Transverse colon (tissue), 4 donors: Measurements from ENCODE around the gene SRRM1. TPM values are rescaled to one million over a fixed set of nuclear protein-coding genes. Genes with fewer than 3 reads are reported as not detected.
A peak's percentile ranks its signal among the peaks of the same experiment; 100 is the strongest.

Experiments used
- DNase-seq: peaks from one replicate; pipeline ENCODE4 v3.0.0-alpha.2; 2019
- H3K27ac ChIP-seq, 4 donors: fragments of 200-600 bp; sonication (generic); 2 replicates each; pipeline ENCODE4 v1.5.1; 2016 to 2018; ENCODE audit warnings: inconsistent platforms in 4 of 4
- H3K27me3 ChIP-seq: fragments of 200-600 bp; sonication (generic); 2 replicates; pipeline ENCODE4 v1.5.1; 2017; ENCODE audit warnings: inconsistent platforms
- H3K36me3 ChIP-seq, 4 donors: fragments of 200-600 bp; sonication (generic); 2 replicates each; pipeline ENCODE4 v1.5.1; 2017 to 2019; ENCODE audit warnings: inconsistent platforms in 4 of 4
- H3K4me1 ChIP-seq, 4 donors: fragments of 200-600 bp; sonication (generic); 2 replicates each; pipeline ENCODE4 v1.5.1; 2017 to 2020; ENCODE audit warnings: inconsistent platforms in 4 of 4
- H3K4me3 ChIP-seq, 4 donors: fragments of 200-600 bp; sonication (generic); 1 replicate in 1 of 4; 2 replicates in 3 of 4; pipeline versions ENCODE4 v1.5.1 to v1.6.1; 2017 to 2019; ENCODE audit warnings: inconsistent platforms in 4 of 4
- H3K9me3 ChIP-seq, 2 donors: fragments of 200-600 bp; sonication (generic); 2 replicates each; pipeline ENCODE4 v1.5.1; 2017 to 2019; ENCODE audit warnings: inconsistent platforms in 2 of 2
- CTCF ChIP-seq, 5 experiments: fragments of 200-600 bp in 3 of 5; fragments of 450-650 bp in 2 of 5; sonication (generic) in 3 of 5; IDR thresholded peaks; 1 replicate in 2 of 5; 2 replicates in 3 of 5; pipeline ENCODE4 v1.5.1; 2016 to 2017; ENCODE audit warnings: antibody characterized with exemption in 5 of 5, inconsistent platforms in 3 of 5, mild to moderate bottlenecking in 2 of 5, moderate library complexity in 1 of 5
- EP300 ChIP-seq: sonication (generic); formaldehyde crosslinking; IDR thresholded peaks from one replicate; pipeline ENCODE4 v1.6.1; 2017; ENCODE audit warnings: antibody characterized with exemption, low read depth
- POLR2A ChIP-seq: fragments of 450-650 bp; IDR thresholded peaks from one replicate; pipeline ENCODE4 v1.6.1; 2016; ENCODE audit warnings: antibody characterized with exemption, mild to moderate bottlenecking, moderate library complexity
- POLR2AphosphoS5 ChIP-seq, 3 donors: sonication (generic); formaldehyde crosslinking; IDR thresholded peaks; one replicate each; pipeline ENCODE4 v1.6.1; 2016; ENCODE audit warnings: antibody characterized with exemption in 3 of 3
- WGBS, 2 donors: methylation state at CpG; one replicate each; pipeline ENCODE4 v1.1.5; 2018; ENCODE audit warnings: low coverage in 1 of 2; 5-methylcytosine and 5-hydroxymethylcytosine counted together
- in situ Hi-C, 4 donors: fragments of 200-750 bp; cut with MboI; loops; one replicate each; pipeline versions ENCODE4 v1.15.0 to v1.15.1; 2017; ENCODE audit warnings: low sequenced_read_pairs in 3 of 4, low pct_ligation_motif_present in 1 of 4, low pct_unique_long_range_greater_than_20kb in 1 of 4
- intact Hi-C: fragments of 100-400 bp; cut with DNase I; formaldehyde crosslinking; loops from one replicate; pipeline ENCODE4 v1.15.1; 2023; ENCODE audit warnings: low total_unique reads
- total RNA-seq, 4 donors: library from RNA; depleted of rRNA; stranded (reverse); fragments of >200 nt; gene quantifications; one replicate each; pipeline ENCODE4 v1.1.0, GENCODE V29; 2016

SRRM1 gene
- total RNA-seq, 4 donors from 2014 or later, result 71.1 to 209 (median 141) TPM

- peaks cover 0 to 17% (median 3%) of the 10 kb centered on the region in 4 donors for H3K4me1 ChIP-seq
- intact Hi-C loops, result no loop called here
- no peaks in the 10 kb centered on the region for H3K9me3 ChIP-seq
- WGBS, 2 donors, result 39% methylated on average over 2 of the region's 2 CpGs; no CpG with 5 or more reads in 1 of the 2 donors
- TF ChIP-seq CTCF (IDR thresholded peaks at IDR 0.05) (no peak), POLR2A (no peak), POLR2AphosphoS5 (IDR thresholded peaks at IDR 0.05) (no peak), EP300 (no peak)
- H3K4me3 ChIP-seq, result no peak overlapping the region
- H3K36me3 ChIP-seq, result no peaks in the 10 kb centered on the region
- no peaks in the 10 kb centered on the region for H3K27me3 ChIP-seq
- H3K27ac ChIP-seq, result no peak overlapping the region
- in situ Hi-C loops, result loop anchor here in 3 of 4 donors (25.0 kb wide), 1 partner anchor 521 kb away; no protein-coding TSS in a partner anchor
- no peak for DNase-seq
These were observed 47.9 kb downstream of the SRRM1 start for GRCh38 chr1:24691051-24691450.

GRCh38 chr1:24692351-24692980 lies 49.4 kb downstream of the SRRM1 start:
- Histone ChIP-seq H3K36me3 (no peaks in the 10 kb centered on the region), H3K27ac (no peak overlapping the region), H3K4me1 (peaks cover 0 to 17% (median 3%) of the 10 kb centered on the region in 4 donors), H3K9me3 (no peaks in the 10 kb centered on the region), H3K4me3 (no peak overlapping the region), H3K27me3 (no peaks in the 10 kb centered on the region)
- 60 to 86% methylated on average over 2 to 10 of the region's 10 CpGs for WGBS, 2 donors
- no peak for DNase-seq
- no peak for TF ChIP-seq POLR2A
- no peak for TF ChIP-seq EP300
- TF ChIP-seq POLR2AphosphoS5 (IDR thresholded peaks at IDR 0.05), result no peak
- TF ChIP-seq CTCF (IDR thresholded peaks at IDR 0.05), result no peak
- in situ Hi-C loops (loop anchor here in 3 of 4 donors (25.0 kb wide), 1 partner anchor 520 kb away; no protein-coding TSS in a partner anchor), intact Hi-C loops (no loop called here)

- TF ChIP-seq POLR2AphosphoS5 (IDR thresholded peaks at IDR 0.05), result no peak
- TF ChIP-seq CTCF (IDR thresholded peaks at IDR 0.05), result no peak
- TF ChIP-seq POLR2A, result no peak
- Histone ChIP-seq H3K9me3 (no peaks in the 10 kb centered on the region), H3K27me3 (no peaks in the 10 kb centered on the region), H3K27ac (peak overlapping the region in 2 of 4 donors; percentile 10 to 35), H3K4me3 (no peak overlapping the region), H3K36me3 (no peaks in the 10 kb centered on the region), H3K4me1 (peaks cover 0 to 14% (median 3%) of the 10 kb centered on the region in 4 donors)
- in situ Hi-C loops, result loop anchor here in 3 of 4 donors (25.0 kb wide), 1 partner anchor 518 kb away; no protein-coding TSS in a partner anchor
- WGBS, 2 donors, result 47% methylated on average over 5 of the region's 5 CpGs; no CpG with 5 or more reads in 1 of the 2 donors
- no peak for DNase-seq
- intact Hi-C loops, result no loop called here
These were observed 50.8 kb downstream of the SRRM1 start for GRCh38 chr1:24693827-24694379.

GRCh38 chr1:24694380-24694843 lies 51.3 kb downstream of the SRRM1 start:
- TF ChIP-seq CTCF (IDR thresholded peaks at IDR 0.05) (no peak), EP300 (no peak), POLR2AphosphoS5 (IDR thresholded peaks at IDR 0.05) (no peak), POLR2A (no peak)
- H3K4me3 ChIP-seq, result no peak overlapping the region
- H3K9me3 ChIP-seq, result no peaks in the 10 kb centered on the region
- peak overlapping the region in 2 of 4 donors; percentile 10 to 35 for H3K27ac ChIP-seq
- peaks cover 0 to 13% (median 3%) of the 10 kb centered on the region in 4 donors for H3K4me1 ChIP-seq
- intact Hi-C loops (no loop called here), in situ Hi-C loops (loop anchor here in 3 of 4 donors (25.0 kb wide), 1 partner anchor 518 kb away; no protein-coding TSS in a partner anchor)
- no peak for DNase-seq
- H3K27me3 ChIP-seq, result no peaks in the 10 kb centered on the region
- H3K36me3 ChIP-seq, result no peaks in the 10 kb centered on the region
- WGBS, 2 donors, result 26 to 48% methylated on average over 2 to 6 of the region's 6 CpGs
